ENCODE results near the gene IFIH1.

The IFIH1 gene

DNA sequence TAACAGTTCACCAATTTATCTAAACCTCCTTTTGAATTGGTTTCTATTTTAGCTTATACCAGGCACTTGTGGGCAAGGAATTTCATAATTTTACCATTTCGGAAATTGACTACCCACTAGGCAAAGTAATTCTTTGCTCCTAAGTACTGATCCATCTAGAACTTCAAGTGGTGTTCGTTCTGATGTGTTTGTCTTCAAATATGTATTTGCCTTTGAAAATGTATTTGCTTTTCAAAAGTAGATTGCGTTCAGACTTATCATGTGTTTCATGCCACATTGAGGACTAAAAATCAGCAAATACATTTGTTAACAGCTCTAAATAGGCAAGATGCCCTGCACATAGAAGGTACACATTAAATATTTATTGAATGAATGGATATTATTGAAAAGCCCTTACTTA is 26.7 kb downstream of the IFIH1 start:
- Histone ChIP-seq H3K27me3 (replicated peaks; ENCODE audit: insufficient read depth, low read length) (no peaks in the 10 kb centered on the region), H3K9ac (ENCODE audit: low read length) (no peak overlapping the region), H3K9me3 (replicated peaks; ENCODE audit: insufficient read depth, low read length) (no peaks in the 10 kb centered on the region), H2AFZ (ENCODE audit: low read length) (no peak overlapping the region), H3K4me2 (ENCODE audit: low read depth, low read length) (no peak overlapping the region), H3K4me1 (ENCODE audit: low read length) (no peaks in the 10 kb centered on the region), H3K9me2 (replicated peaks; ENCODE audit: insufficient read depth, low read length) (no peaks in the 10 kb centered on the region), H4K20me1 (ENCODE audit: insufficient read depth, low read length) (no peaks in the 10 kb centered on the region), H3K36me3 (replicated peaks; ENCODE audit: insufficient read depth, low read length) (peaks cover 3% of the 10 kb centered on the region; the same call in 1 of the 2 replicates), H3K79me2 (ENCODE audit: low read length) (no peaks in the 10 kb centered on the region), H3F3A (ENCODE audit: insufficient read depth, low read length) (no peaks in the 10 kb centered on the region), H3K4me3 (ENCODE audit: low read length) (no peak overlapping the region), H3K27ac (ENCODE audit: low read length) (no peak overlapping the region)
- TF ChIP-seq EZH2 (optimal IDR thresholded peaks at IDR 0.05; ENCODE audit: low read depth, low read length) (no peak), CTCF (IDR thresholded peaks at IDR 0.05; ENCODE audit: low read length) (no peak), EZH2phosphoT487 (IDR thresholded peaks at IDR 0.05; ENCODE audit: low read length) (no peak)
- DNase-seq, result no peak

DNA sequence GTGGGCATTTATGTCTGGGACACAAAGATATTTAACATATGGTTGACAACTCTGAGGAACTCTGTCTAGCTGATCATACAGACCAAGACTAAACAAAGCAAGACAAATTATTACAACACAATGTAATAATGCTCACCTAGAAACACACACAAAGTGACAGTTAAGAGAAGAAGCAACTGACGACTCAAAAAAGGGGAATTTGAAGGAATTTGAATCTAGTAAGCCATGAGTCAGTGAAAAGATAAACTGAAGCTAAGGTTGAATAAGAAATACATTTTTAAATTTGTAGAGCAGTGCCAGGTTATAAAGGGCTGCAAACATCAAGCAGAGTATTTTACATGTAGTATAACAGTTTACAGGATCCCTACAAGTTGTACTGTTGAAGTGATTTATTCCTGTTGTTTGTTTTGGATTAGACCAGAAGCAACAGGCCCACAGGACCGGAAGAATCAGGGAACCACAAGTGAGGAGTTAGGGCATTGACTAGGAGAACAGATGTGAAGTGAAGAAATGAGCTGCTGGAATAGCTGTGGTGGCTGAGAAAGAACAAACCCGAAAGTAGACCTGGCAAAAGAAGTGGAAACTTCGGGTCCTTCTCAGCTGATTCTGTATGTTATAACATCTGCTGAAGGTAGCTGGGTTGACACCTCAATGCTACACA is 35.6 kb downstream of the IFIH1 start:
- H2AFZ ChIP-seq (ENCODE audit: low read length), result no peak overlapping the region
- no peak overlapping the region for H3K27ac ChIP-seq (ENCODE audit: low read length)
- H3K9me3 ChIP-seq (replicated peaks; ENCODE audit: insufficient read depth, low read length), result no peaks in the 10 kb centered on the region
- TF ChIP-seq EZH2phosphoT487 (IDR thresholded peaks at IDR 0.05; ENCODE audit: low read length) (no peak), CTCF (IDR thresholded peaks at IDR 0.05; ENCODE audit: low read length) (no peak), EZH2 (optimal IDR thresholded peaks at IDR 0.05; ENCODE audit: low read depth, low read length) (no peak)
- H3F3A ChIP-seq (ENCODE audit: insufficient read depth, low read length), result no peaks in the 10 kb centered on the region
- no peak overlapping the region for H3K9ac ChIP-seq (ENCODE audit: low read length)
- no peaks in the 10 kb centered on the region for H3K4me1 ChIP-seq (ENCODE audit: low read length)
- H3K4me3 ChIP-seq (ENCODE audit: low read length), result no peak overlapping the region
- no peaks in the 10 kb centered on the region for H3K9me2 ChIP-seq (replicated peaks; ENCODE audit: insufficient read depth, low read length)
- no peaks in the 10 kb centered on the region for H3K79me2 ChIP-seq (ENCODE audit: low read length)
- peaks cover 4% of the 10 kb centered on the region; the same call in 1 of the 2 replicates for H3K36me3 ChIP-seq (replicated peaks; ENCODE audit: insufficient read depth, low read length)
- no peaks in the 10 kb centered on the region for H3K27me3 ChIP-seq (replicated peaks; ENCODE audit: insufficient read depth, low read length)
- no peaks in the 10 kb centered on the region for H4K20me1 ChIP-seq (ENCODE audit: insufficient read depth, low read length)
- H3K4me2 ChIP-seq (ENCODE audit: low read depth, low read length), result no peak overlapping the region
- DNase-seq, result no peak

- H3K9me2 ChIP-seq (replicated peaks; ENCODE audit: insufficient read depth, low read length), result no peaks in the 10 kb centered on the region
- no peak overlapping the region for H3K4me2 ChIP-seq (ENCODE audit: low read depth, low read length)
- no peaks in the 10 kb centered on the region for H3K36me3 ChIP-seq (replicated peaks; ENCODE audit: insufficient read depth, low read length)
- H3K4me3 ChIP-seq (ENCODE audit: low read length), result no peak overlapping the region
- DNase-seq, result no peak
- no peak overlapping the region for H3K9ac ChIP-seq (ENCODE audit: low read length)
- no peaks in the 10 kb centered on the region for H3K9me3 ChIP-seq (replicated peaks; ENCODE audit: insufficient read depth, low read length)
- no peak overlapping the region for H2AFZ ChIP-seq (ENCODE audit: low read length)
- H4K20me1 ChIP-seq (ENCODE audit: insufficient read depth, low read length), result no peaks in the 10 kb centered on the region
- H3K27me3 ChIP-seq (replicated peaks; ENCODE audit: insufficient read depth, low read length), result no peaks in the 10 kb centered on the region
- H3K4me1 ChIP-seq (ENCODE audit: low read length), result no peaks in the 10 kb centered on the region
- TF ChIP-seq EZH2phosphoT487 (IDR thresholded peaks at IDR 0.05; ENCODE audit: low read length) (no peak), CTCF (IDR thresholded peaks at IDR 0.05; ENCODE audit: low read length) (no peak), EZH2 (optimal IDR thresholded peaks at IDR 0.05; ENCODE audit: low read depth, low read length) (no peak)
- H3F3A ChIP-seq (ENCODE audit: insufficient read depth, low read length), result no peaks in the 10 kb centered on the region
- H3K27ac ChIP-seq (ENCODE audit: low read length), result no peak overlapping the region
- no peaks in the 10 kb centered on the region for H3K79me2 ChIP-seq (ENCODE audit: low read length)
Measured at GRCh38 chr2:162280654-162281053, 37.8 kb downstream of the IFIH1 start.
